Liver (tissue), 3 donors: ENCODE measurements around the gene MPP3.

Source experiments
- CTCF ChIP-seq: fragments of 150-350 bp; IDR thresholded peaks from 2 replicates; pipeline ENCODE4 v1.5.1; 2017; ENCODE audit warnings: improper control_type of control experiment, low read depth, low read length; ENCODE audit not compliant: missing input control
- EGR1 ChIP-seq, 2 donors: IDR thresholded peaks; 2 replicates each; pipeline ENCODE4 v1.6.1; 2016 to 2018; ENCODE audit warnings: antibody characterized with exemption in 2 of 2, low read depth in 2 of 2
- HNF4G ChIP-seq: IDR thresholded peaks from 2 replicates; pipeline ENCODE4 v1.6.1; 2016; ENCODE audit warnings: antibody characterized with exemption
- JUND ChIP-seq, 2 donors: IDR thresholded peaks; 2 replicates each; pipeline ENCODE4 v1.6.1; 2016; ENCODE audit warnings: antibody characterized with exemption in 2 of 2
- RAD21 ChIP-seq, 2 donors: IDR thresholded peaks; 2 replicates each; pipeline ENCODE4 v1.6.1; 2016; ENCODE audit warnings: antibody characterized with exemption in 2 of 2, mild to moderate bottlenecking in 2 of 2
- RXRA ChIP-seq, 2 donors: IDR thresholded peaks; 2 replicates each; pipeline ENCODE4 v1.6.1; 2017 to 2018; ENCODE audit warnings: antibody characterized with exemption in 2 of 2, mild to moderate bottlenecking in 1 of 2
- SP1 ChIP-seq: IDR thresholded peaks from 2 replicates; pipeline ENCODE4 v1.6.1; 2018; ENCODE audit warnings: antibody characterized with exemption, mild to moderate bottlenecking
- YY1 ChIP-seq: IDR thresholded peaks from 2 replicates; pipeline ENCODE4 v1.6.1; 2016; ENCODE audit warnings: antibody characterized with exemption, mild to moderate bottlenecking
- TF ChIP-seq, protein P1 (sequence below): IDR thresholded peaks from 2 replicates; pipeline ENCODE4 v1.6.1; 2016; ENCODE audit warnings: antibody characterized with exemption
- TF ChIP-seq, protein P2 (sequence below): IDR thresholded peaks from 2 replicates; pipeline ENCODE4 v1.6.1; 2016; ENCODE audit warnings: antibody characterized with exemption, mild to moderate bottlenecking
- donor health status: healthy.
- donor health status: healthy.

DNA sequence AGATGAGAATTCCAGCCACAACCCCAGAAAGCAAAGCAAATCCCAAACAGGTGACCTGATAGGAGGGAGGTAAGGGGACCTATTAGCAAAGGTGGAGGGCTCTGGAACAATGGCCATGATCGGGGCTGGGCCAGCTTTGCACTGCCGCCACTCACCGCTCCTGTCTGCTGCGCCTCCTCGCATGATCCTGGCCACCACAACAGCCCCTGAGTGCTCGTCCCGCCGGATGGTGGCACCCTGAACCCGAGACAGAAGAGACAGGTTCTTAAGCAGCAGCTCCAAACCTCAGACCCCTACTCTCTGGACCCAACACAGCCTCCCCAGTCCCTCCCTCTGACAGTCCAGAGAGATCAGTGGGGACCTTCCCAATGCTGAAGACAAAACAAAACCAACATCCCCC lies 5.3 kb downstream of the MPP3 start:
- TF ChIP-seq CTCF (no peak), SP1 (no peak), RXRA (IDR thresholded peaks at IDR 0.05) (no peak), EGR1 (IDR thresholded peaks at IDR 0.05; ENCODE audit: low read depth in 2 of 2) (no peak), YY1 (no peak), RAD21 (IDR thresholded peaks at IDR 0.05) (no peak), JUND (IDR thresholded peaks at IDR 0.05) (no peak), HNF4G (no peak)
- TF ChIP-seq, protein P1, sequence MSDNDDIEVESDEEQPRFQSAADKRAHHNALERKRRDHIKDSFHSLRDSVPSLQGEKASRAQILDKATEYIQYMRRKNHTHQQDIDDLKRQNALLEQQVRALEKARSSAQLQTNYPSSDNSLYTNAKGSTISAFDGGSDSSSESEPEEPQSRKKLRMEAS = no peak
- TF ChIP-seq, protein P2, sequence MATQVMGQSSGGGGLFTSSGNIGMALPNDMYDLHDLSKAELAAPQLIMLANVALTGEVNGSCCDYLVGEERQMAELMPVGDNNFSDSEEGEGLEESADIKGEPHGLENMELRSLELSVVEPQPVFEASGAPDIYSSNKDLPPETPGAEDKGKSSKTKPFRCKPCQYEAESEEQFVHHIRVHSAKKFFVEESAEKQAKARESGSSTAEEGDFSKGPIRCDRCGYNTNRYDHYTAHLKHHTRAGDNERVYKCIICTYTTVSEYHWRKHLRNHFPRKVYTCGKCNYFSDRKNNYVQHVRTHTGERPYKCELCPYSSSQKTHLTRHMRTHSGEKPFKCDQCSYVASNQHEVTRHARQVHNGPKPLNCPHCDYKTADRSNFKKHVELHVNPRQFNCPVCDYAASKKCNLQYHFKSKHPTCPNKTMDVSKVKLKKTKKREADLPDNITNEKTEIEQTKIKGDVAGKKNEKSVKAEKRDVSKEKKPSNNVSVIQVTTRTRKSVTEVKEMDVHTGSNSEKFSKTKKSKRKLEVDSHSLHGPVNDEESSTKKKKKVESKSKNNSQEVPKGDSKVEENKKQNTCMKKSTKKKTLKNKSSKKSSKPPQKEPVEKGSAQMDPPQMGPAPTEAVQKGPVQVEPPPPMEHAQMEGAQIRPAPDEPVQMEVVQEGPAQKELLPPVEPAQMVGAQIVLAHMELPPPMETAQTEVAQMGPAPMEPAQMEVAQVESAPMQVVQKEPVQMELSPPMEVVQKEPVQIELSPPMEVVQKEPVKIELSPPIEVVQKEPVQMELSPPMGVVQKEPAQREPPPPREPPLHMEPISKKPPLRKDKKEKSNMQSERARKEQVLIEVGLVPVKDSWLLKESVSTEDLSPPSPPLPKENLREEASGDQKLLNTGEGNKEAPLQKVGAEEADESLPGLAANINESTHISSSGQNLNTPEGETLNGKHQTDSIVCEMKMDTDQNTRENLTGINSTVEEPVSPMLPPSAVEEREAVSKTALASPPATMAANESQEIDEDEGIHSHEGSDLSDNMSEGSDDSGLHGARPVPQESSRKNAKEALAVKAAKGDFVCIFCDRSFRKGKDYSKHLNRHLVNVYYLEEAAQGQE = no peak
